Thymus (tissue), 11 donors: ENCODE data around the gene CFAP47. TPM values are rescaled to one million over a fixed set of nuclear protein-coding genes. Genes with fewer than 3 reads are reported as not detected.
"Not testable (repeated sequence)": the region's sequence is repeated elsewhere in the genome, so short reads cannot be mapped to it uniquely, and the experiment has no call there.

ENCODE experiments used
- DNase-seq, 9 donors: peaks; one replicate each; pipeline ENCODE4 v3.0.0-alpha.2; 2013; ENCODE audit warnings: low spot score in 9 of 9, low read depth in 6 of 9, missing footprints in 1 of 9
- H3K27ac ChIP-seq, 2 donors: one replicate each; pipeline ENCODE4 v1.5.1; 2013; ENCODE audit warnings: control low read depth in 1 of 2, low read depth in 1 of 2, low read length in 1 of 2, mild to moderate bottlenecking in 1 of 2, moderate library complexity in 1 of 2
- H3K27me3 ChIP-seq, 2 donors: one replicate each; pipeline ENCODE4 v1.5.1; 2013; ENCODE audit warnings: low read length in 1 of 2; ENCODE audit not compliant: control insufficient read depth in 2 of 2, insufficient read depth in 1 of 2
- H3K36me3 ChIP-seq, 2 donors: one replicate each; pipeline ENCODE4 v1.5.1; 2013; ENCODE audit warnings: low read length in 1 of 2, mild to moderate bottlenecking in 1 of 2, moderate library complexity in 1 of 2; ENCODE audit not compliant: control insufficient read depth in 2 of 2, insufficient read depth in 2 of 2
- H3K4me1 ChIP-seq, 2 donors: one replicate each; pipeline ENCODE4 v1.5.1; 2013; ENCODE audit warnings: low read length in 2 of 2; ENCODE audit not compliant: control insufficient read depth in 2 of 2, insufficient read depth in 2 of 2
- H3K4me3 ChIP-seq, 2 donors: one replicate each; pipeline ENCODE4 v1.5.1; 2013; ENCODE audit warnings: low read length in 2 of 2, control low read depth in 1 of 2, mild to moderate bottlenecking in 1 of 2
- H3K9me3 ChIP-seq, 2 donors: one replicate each; pipeline ENCODE4 v1.5.1; 2013; ENCODE audit warnings: low read length in 1 of 2, mild to moderate bottlenecking in 1 of 2; ENCODE audit not compliant: control insufficient read depth in 2 of 2, insufficient read depth in 1 of 2
- WGBS: extraction: QIAGEN DNeasy Blood & Tissue Kit; methylation state at CpG from one replicate; pipeline ENCODE4 v1.1.7; 2013; 5-methylcytosine and 5-hydroxymethylcytosine counted together
- polyA plus RNA-seq: library from polyadenylated mRNA; stranded (reverse); fragments of 200-250 nt; gene quantifications from one replicate; pipeline ENCODE4 v1.2.3, GENCODE V29; 2013
- total RNA-seq: library from RNA; stranded (reverse); fragments of 120-200 nt; gene quantifications from one replicate; pipeline ENCODE4 v1.2.4, GENCODE V29; 2013
- donor health status: healthy.

Gene CFAP47
- total and polyA plus RNA-seq, 2 donors, result 0.05 TPM

- H3K9me3 ChIP-seq, result no peaks in the 10 kb centered on the region
- no peak overlapping the region for H3K4me3 ChIP-seq
- no peak for DNase-seq
- H3K4me1 ChIP-seq, result no peaks in the 10 kb centered on the region
- no peaks in the 10 kb centered on the region for H3K27me3 ChIP-seq
- no peaks in the 10 kb centered on the region for H3K36me3 ChIP-seq
- H3K27ac ChIP-seq, result no peak overlapping the region
These were observed 279.0 kb downstream of the CFAP47 start for GRCh38 chrX:36198575-36198974.

- no peak overlapping the region for H3K4me3 ChIP-seq
- H3K36me3 ChIP-seq, result no peaks in the 10 kb centered on the region
- DNase-seq, result no peak
- H3K27me3 ChIP-seq, result no peaks in the 10 kb centered on the region
- no peaks in the 10 kb centered on the region for H3K9me3 ChIP-seq
- H3K27ac ChIP-seq, result no peak overlapping the region
- no peaks in the 10 kb centered on the region for H3K4me1 ChIP-seq
These were observed 280.4 kb downstream of the CFAP47 start for GRCh38 chrX:36199928-36200327.

- no peak overlapping the region for H3K27ac ChIP-seq
- no peak overlapping the region for H3K4me3 ChIP-seq
- no peaks in the 10 kb centered on the region for H3K36me3 ChIP-seq
- no peaks in the 10 kb centered on the region for H3K4me1 ChIP-seq
- WGBS, result 83% methylated on average over 1 of the region's 1 CpG
- no peaks in the 10 kb centered on the region for H3K27me3 ChIP-seq
- no peaks in the 10 kb centered on the region for H3K9me3 ChIP-seq
- no peak for DNase-seq
These were observed 295.4 kb downstream of the CFAP47 start for GRCh38 chrX:36214924-36215323.

- Histone ChIP-seq H3K27me3 (no peaks in the 10 kb centered on the region), H3K4me1 (no peaks in the 10 kb centered on the region), H3K36me3 (no peaks in the 10 kb centered on the region), H3K27ac (no peak overlapping the region), H3K4me3 (no peak overlapping the region), H3K9me3 (no peaks in the 10 kb centered on the region)
- DNase-seq, result no peak
- WGBS, result 54% methylated on average over 1 of the region's 1 CpG
These were observed 299.3 kb downstream of the CFAP47 start for GRCh38 chrX:36218801-36219200.

- WGBS, result 96% methylated on average over 20 of the region's 21 CpGs
These were observed 315.4 kb downstream of the CFAP47 start for GRCh38 chrX:36234840-36235528.

GRCh38 chrX:36241397-36241796 is 321.9 kb downstream of the CFAP47 start:
- Histone ChIP-seq H3K27ac (no peak overlapping the region), H3K4me1 (no peaks in the 10 kb centered on the region), H3K9me3 (no peaks in the 10 kb centered on the region), H3K4me3 (no peak overlapping the region), H3K27me3 (no peaks in the 10 kb centered on the region), H3K36me3 (no peaks in the 10 kb centered on the region)
- 94% methylated on average over 1 of the region's 1 CpG for WGBS
- DNase-seq, result no peak

More at GRCh38 chrX:36234840-36235528, 315.4 kb downstream of the CFAP47 start:
- H3K27me3 ChIP-seq, H3K27ac ChIP-seq, H3K36me3 ChIP-seq, H3K4me3 ChIP-seq, H3K4me1 ChIP-seq, DNase-seq, H3K9me3 ChIP-seq: not testable (repeated sequence)

GRCh38 chrX:36266155-36266554 is 346.6 kb downstream of the CFAP47 start:
- Histone ChIP-seq H3K36me3 (no peaks in the 10 kb centered on the region), H3K9me3 (peaks cover 0 to 6% of the 10 kb centered on the region in 2 donors), H3K4me1 (no peaks in the 10 kb centered on the region), H3K27ac (no peak overlapping the region), H3K27me3 (no peaks in the 10 kb centered on the region), H3K4me3 (no peak overlapping the region)
- DNase-seq, result no peak
- WGBS, result 94% methylated on average over 5 of the region's 5 CpGs

GRCh38 chrX:36310136-36310535 is 390.6 kb downstream of the CFAP47 start:
- H3K36me3 ChIP-seq, result no peaks in the 10 kb centered on the region
- H3K4me3 ChIP-seq, result no peak overlapping the region
- no peaks in the 10 kb centered on the region for H3K9me3 ChIP-seq
- no peak for DNase-seq
- H3K27ac ChIP-seq, result no peak overlapping the region
- no peaks in the 10 kb centered on the region for H3K4me1 ChIP-seq
- 85% methylated on average over 1 of the region's 1 CpG for WGBS
- no peaks in the 10 kb centered on the region for H3K27me3 ChIP-seq

- Histone ChIP-seq H3K4me1 (no peaks in the 10 kb centered on the region), H3K36me3 (no peaks in the 10 kb centered on the region), H3K9me3 (no peaks in the 10 kb centered on the region), H3K27ac (no peak overlapping the region), H3K4me3 (no peak overlapping the region), H3K27me3 (no peaks in the 10 kb centered on the region)
- WGBS, result 64% methylated on average over 3 of the region's 3 CpGs
- DNase-seq, result no peak
These were observed 394.8 kb downstream of the CFAP47 start for GRCh38 chrX:36314303-36314702.
